CD1c-positive myeloid dendritic cell (primary cell): ENCODE results near the gene PDE1C.

Source experiments
- DNase-seq: peaks from one replicate; pipeline ENCODE4 v3.0.0-alpha.2; 2016; ENCODE audit errors: extremely low spot score

PDE1C gene

GRCh38 chr7:31938650-31939049 is 131.6 kb downstream of the PDE1C start:
- no peak for DNase-seq

GRCh38 chr7:31937982-31938381 is 132.2 kb downstream of the PDE1C start:
- DNase-seq: no peak

- no peak for DNase-seq
Measured at GRCh38 chr7:31935124-31936054, 134.8 kb downstream of the PDE1C start.

- DNase-seq: no peak
Measured at GRCh38 chr7:31934551-31934950, 135.7 kb downstream of the PDE1C start.

- no peak for DNase-seq
Measured at GRCh38 chr7:31933481-31933880, 136.7 kb downstream of the PDE1C start.

- DNase-seq: no peak
Measured at GRCh38 chr7:31926991-31927584, 143.1 kb downstream of the PDE1C start.

- no peak for DNase-seq
Measured at GRCh38 chr7:31925753-31926454, 144.3 kb downstream of the PDE1C start.

- no peak for DNase-seq
Measured at GRCh38 chr7:31924251-31924650, 146.0 kb downstream of the PDE1C start.

GRCh38 chr7:31922848-31923247 is 147.4 kb downstream of the PDE1C start:
- no peak for DNase-seq

- no peak for DNase-seq
Measured at GRCh38 chr7:31921047-31921446, 149.2 kb downstream of the PDE1C start.

- no peak for DNase-seq
Measured at GRCh38 chr7:31919678-31920369, 150.4 kb downstream of the PDE1C start.

GRCh38 chr7:31918706-31919393 is 151.4 kb downstream of the PDE1C start:
- DNase-seq: no peak

GRCh38 chr7:31917256-31917655 is 153.0 kb downstream of the PDE1C start:
- no peak for DNase-seq

- DNase-seq: no peak
Measured at GRCh38 chr7:31910191-31910590, 160.0 kb downstream of the PDE1C start.

- DNase-seq: no peak
Measured at GRCh38 chr7:31906479-31907171, 163.6 kb downstream of the PDE1C start.

- no peak for DNase-seq
Measured at GRCh38 chr7:31903962-31904361, 166.2 kb downstream of the PDE1C start.

- no peak for DNase-seq
Measured at GRCh38 chr7:31899356-31899927, 170.8 kb downstream of the PDE1C start.

- no peak for DNase-seq
Measured at GRCh38 chr7:31896925-31897324, 173.3 kb downstream of the PDE1C start.

GRCh38 chr7:31894308-31894707 is 175.9 kb downstream of the PDE1C start:
- DNase-seq: no peak

GRCh38 chr7:31893365-31893764 is 176.8 kb downstream of the PDE1C start:
- no peak for DNase-seq
